Natural killer cell (primary cell): ENCODE data around the gene DOCK9. TPM values are rescaled to one million over a fixed set of nuclear protein-coding genes. Genes with fewer than 3 reads are reported as not detected.

ENCODE experiments used
- ATAC-seq, 3 donors: fragments of 150-1000 bp in 2 of 3; fragments of 200-7000 bp in 1 of 3; cut with Tn5 transposase; 1 replicate in 1 of 3; 2 replicates in 2 of 3; pipeline ENCODE4 v1.10.0; 2021; ENCODE audit warnings: mild to moderate bottlenecking in 2 of 3, moderate library complexity in 2 of 3
- DNase-seq, 2 donors: peaks; one replicate each; pipeline versions ENCODE4 v3.0.0 to v3.0.0-alpha.2; 2013 to 2021; ENCODE audit warnings: mixed read lengths in 1 of 2
- H3K27ac ChIP-seq: one replicate; pipeline ENCODE4 v1.5.1; 2013; ENCODE audit warnings: mild to moderate bottlenecking, low read length
- H3K27me3 ChIP-seq: one replicate; pipeline ENCODE4 v1.6.1; 2013; ENCODE audit warnings: low read length; ENCODE audit not compliant: control insufficient read depth, insufficient read depth
- H3K36me3 ChIP-seq: one replicate; pipeline ENCODE4 v1.6.1; 2013; ENCODE audit warnings: low read length; ENCODE audit not compliant: control insufficient read depth, insufficient read depth
- H3K4me1 ChIP-seq: one replicate; pipeline ENCODE4 v1.6.1; 2013; ENCODE audit warnings: low read length; ENCODE audit not compliant: control insufficient read depth, insufficient read depth
- H3K4me3 ChIP-seq: one replicate; pipeline ENCODE4 v1.5.1; 2013; ENCODE audit warnings: low read length
- H3K9me3 ChIP-seq: one replicate; pipeline ENCODE4 v1.6.1; 2013; ENCODE audit warnings: low read length; ENCODE audit not compliant: control insufficient read depth, insufficient read depth
- H3K27ac Mint-ChIP-seq, 2 donors: one replicate each; pipeline ENCODE4 v1.8.0; 2022; ENCODE audit warnings: mild to moderate bottlenecking in 2 of 2, mixed read lengths in 2 of 2, moderate library complexity in 1 of 2
- H3K27me3 Mint-ChIP-seq, 2 donors: one replicate each; pipeline ENCODE4 v1.8.0; 2022; ENCODE audit warnings: low read depth in 2 of 2, mixed read lengths in 2 of 2
- H3K36me3 Mint-ChIP-seq: one replicate; pipeline ENCODE4 v1.8.0; 2022; ENCODE audit warnings: mixed read lengths
- H3K4me1 Mint-ChIP-seq, 2 donors: one replicate each; pipeline ENCODE4 v1.8.0; 2022; ENCODE audit warnings: mixed read lengths in 2 of 2
- H3K4me3 Mint-ChIP-seq: one replicate; pipeline ENCODE4 v1.8.0; 2022; ENCODE audit warnings: mild to moderate bottlenecking, moderate library complexity, mixed read lengths
- H3K9me3 Mint-ChIP-seq, 2 donors: one replicate each; pipeline ENCODE4 v1.8.0; 2022; ENCODE audit warnings: mixed read lengths in 2 of 2
- CTCF ChIP-seq: fragments of 200-600 bp; IDR thresholded peaks from one replicate; pipeline ENCODE4 v1.8.0; 2022; ENCODE audit warnings: antibody characterized with exemption
- WGBS: methylation state at CpG from one replicate; pipeline ENCODE4 v1.1.7; 2013; ENCODE audit warnings: missing lambda C conversion rate; ENCODE audit not compliant: insufficient coverage; 5-methylcytosine and 5-hydroxymethylcytosine counted together
- intact Hi-C: fragments of 100-400 bp; cut with micrococcal nuclease; formaldehyde crosslinking; loops from one replicate; pipeline ENCODE4 v1.14.2; 2022
- total RNA-seq, 4 donors: library from RNA; stranded (reverse); fragments of 120-200 nt in 1 of 4; gene quantifications; one replicate each; pipeline versions ENCODE4 v1.2.3 to v1.2.4, GENCODE V29; 2013 to 2022

Gene DOCK9
- total RNA-seq, 3 donors from 2014 or later (not counting 1 experiment from before 2014, with no cell fraction given), result 31.5 to 42.5 (median 40.9) TPM

GRCh38 chr13:98853771-98854221, 124.1 kb downstream of the DOCK9 start:
- Mint-ChIP-seq H3K27me3 (no peaks in the 10 kb centered on the region), H3K4me3 (no peak overlapping the region), H3K36me3 (peaks cover 18% of the 10 kb centered on the region), H3K4me1 (no peaks in the 10 kb centered on the region), H3K9me3 (no peaks in the 10 kb centered on the region), H3K27ac (no peak overlapping the region)
- Histone ChIP-seq H3K27ac (no peak overlapping the region), H3K9me3 (no peaks in the 10 kb centered on the region), H3K4me3 (no peak overlapping the region), H3K27me3 (no peaks in the 10 kb centered on the region), H3K36me3 (peaks cover 31% of the 10 kb centered on the region), H3K4me1 (no peaks in the 10 kb centered on the region)
- 66% methylated on average over 6 of the region's 6 CpGs for WGBS
- intact Hi-C loops, result no loop called here
- DNase-seq, result no peak
- no peak for TF ChIP-seq CTCF
- peak in 1 of 3 donors; percentile 56 for ATAC-seq

DNA sequence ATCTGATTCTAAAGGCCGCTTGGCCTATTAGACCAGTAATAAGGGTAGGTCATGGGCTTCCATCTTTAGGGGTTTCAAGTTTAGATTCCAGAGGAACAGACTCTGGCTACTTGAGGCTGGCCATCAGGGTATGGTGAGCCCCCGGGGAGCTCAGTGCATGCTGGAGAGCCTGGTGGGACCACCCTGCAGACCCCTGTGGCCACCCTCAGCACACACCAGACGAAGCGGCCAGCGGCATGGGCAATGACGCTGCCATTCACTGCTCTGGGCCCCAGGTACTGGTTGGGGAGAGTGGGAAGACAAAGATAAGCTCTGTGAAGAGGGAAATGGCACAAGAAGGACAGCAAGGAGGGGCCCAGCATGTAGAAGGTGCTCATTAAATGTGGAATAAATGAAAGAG, 126.6 kb downstream of the DOCK9 start:
- Mint-ChIP-seq H3K4me3 (no peak overlapping the region), H3K36me3 (peaks cover 15% of the 10 kb centered on the region), H3K27ac (no peak overlapping the region), H3K9me3 (no peaks in the 10 kb centered on the region), H3K4me1 (no peaks in the 10 kb centered on the region), H3K27me3 (no peaks in the 10 kb centered on the region)
- Histone ChIP-seq H3K36me3 (peaks cover 28% of the 10 kb centered on the region), H3K4me1 (no peaks in the 10 kb centered on the region), H3K4me3 (no peak overlapping the region), H3K9me3 (no peaks in the 10 kb centered on the region), H3K27me3 (no peaks in the 10 kb centered on the region), H3K27ac (no peak overlapping the region)
- 77% methylated on average over 6 of the region's 6 CpGs for WGBS
- no peak for ATAC-seq
- DNase-seq, result no peak
- TF ChIP-seq CTCF, result no peak
- intact Hi-C loops, result no loop called here

GRCh38 chr13:98848746-98849145, 129.1 kb downstream of the DOCK9 start:
- TF ChIP-seq CTCF, result no peak
- Histone ChIP-seq H3K4me3 (no peak overlapping the region), H3K27me3 (no peaks in the 10 kb centered on the region), H3K9me3 (no peaks in the 10 kb centered on the region), H3K36me3 (peaks cover 32% of the 10 kb centered on the region), H3K4me1 (no peaks in the 10 kb centered on the region), H3K27ac (no peak overlapping the region)
- Mint-ChIP-seq H3K4me3 (no peak overlapping the region), H3K27me3 (no peaks in the 10 kb centered on the region), H3K4me1 (no peaks in the 10 kb centered on the region), H3K9me3 (no peaks in the 10 kb centered on the region), H3K27ac (no peak overlapping the region), H3K36me3 (peaks cover 7% of the 10 kb centered on the region)
- no peak for DNase-seq
- intact Hi-C loops, result no loop called here
- no peak for ATAC-seq
- WGBS, result 95% methylated on average over 7 of the region's 7 CpGs

DNA sequence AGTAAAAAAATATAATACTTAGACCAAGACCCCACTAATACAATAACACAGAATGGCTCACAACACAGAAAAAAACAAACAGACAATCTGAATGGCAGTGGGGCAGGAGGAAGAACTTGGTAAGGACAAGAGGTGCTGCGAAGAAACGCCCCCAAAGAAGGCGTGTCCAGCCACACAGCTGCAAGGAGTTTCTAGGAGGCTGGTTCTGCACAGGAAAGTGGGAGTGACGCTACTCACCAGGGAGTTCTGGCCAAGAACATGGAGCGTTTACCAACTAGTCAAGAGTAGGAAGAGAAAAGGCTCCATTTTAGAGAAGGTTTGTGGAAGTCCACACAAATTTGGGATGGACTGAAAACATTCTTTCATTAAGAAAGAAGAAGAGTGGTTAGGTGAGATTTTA, 130.1 kb downstream of the DOCK9 start:
- H3K4me1 ChIP-seq, result no peaks in the 10 kb centered on the region
- no peaks in the 10 kb centered on the region for H3K27me3 ChIP-seq
- H3K27ac Mint-ChIP-seq, result no peak overlapping the region
- no peaks in the 10 kb centered on the region for H3K9me3 Mint-ChIP-seq
- DNase-seq (no peak), ATAC-seq (no peak)
- H3K36me3 ChIP-seq, result peaks cover 33% of the 10 kb centered on the region
- H3K36me3 Mint-ChIP-seq, result peaks cover 7% of the 10 kb centered on the region
- H3K4me3 ChIP-seq, result no peak overlapping the region
- WGBS, result 82% methylated on average over 5 of the region's 5 CpGs
- no peak overlapping the region for H3K4me3 Mint-ChIP-seq
- H3K9me3 ChIP-seq, result no peaks in the 10 kb centered on the region
- intact Hi-C loops, result no loop called here
- H3K4me1 Mint-ChIP-seq, result peaks cover 5% of the 10 kb centered on the region in 2 donors
- no peak for TF ChIP-seq CTCF
- H3K27ac ChIP-seq, result no peak overlapping the region
- no peaks in the 10 kb centered on the region for H3K27me3 Mint-ChIP-seq
